ENCODE results near the gene WIZ.
"Not testable (repeated sequence)": the region's sequence is repeated elsewhere in the genome, so short reads cannot be mapped to it uniquely, and the experiment has no call there.

WIZ gene

DNA sequence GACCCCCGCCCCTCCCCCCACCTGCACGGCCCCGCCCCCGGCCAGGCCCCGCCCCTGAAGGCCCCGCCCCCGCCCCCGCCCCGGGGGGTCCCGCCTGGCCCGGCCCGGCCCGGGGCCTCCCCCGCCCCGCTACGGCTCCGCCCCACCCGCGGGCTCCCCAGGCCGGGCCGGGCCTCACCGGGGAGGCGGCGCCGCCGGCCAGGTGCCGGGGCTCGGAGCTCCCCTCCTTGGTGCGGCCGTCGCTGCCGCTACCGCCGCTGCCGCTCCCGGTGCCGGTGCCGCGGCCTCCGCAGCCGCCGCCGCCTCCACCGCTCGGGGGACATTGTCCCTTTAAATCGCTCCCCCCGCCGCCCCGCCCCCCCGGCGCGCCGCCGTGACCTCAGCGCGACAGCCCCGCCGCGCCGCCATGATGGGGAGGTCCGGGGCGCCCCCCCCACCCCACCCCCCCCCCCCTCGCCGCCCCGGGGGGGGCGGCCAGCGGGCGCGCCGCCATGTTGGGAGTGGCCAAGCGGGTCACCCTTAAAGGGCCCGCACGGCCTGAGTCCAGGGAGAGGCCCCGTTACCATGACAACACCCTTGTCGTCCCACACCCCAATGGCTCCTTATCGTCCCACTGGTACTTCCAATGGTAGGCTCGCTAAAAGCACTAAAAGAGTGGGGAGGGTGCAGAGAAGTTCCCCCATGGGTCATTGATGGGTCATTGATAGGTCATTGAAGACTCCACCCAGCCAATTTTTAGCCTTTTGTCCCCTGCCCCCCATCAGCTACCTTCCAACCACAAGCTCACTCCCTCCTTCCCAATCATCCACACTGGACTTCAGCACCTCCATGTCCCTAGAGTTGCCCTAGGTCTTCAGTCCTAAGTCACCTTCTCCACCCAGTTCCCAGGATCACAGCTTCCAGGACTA lies at the start of gene WIZ:
TSS of gene WIZ (minus strand) at position 337 of the 908 bp plus-strand sequence. CDS start 1,649 bp downstream, outside the sequence.
- no peak for DNase-seq

DNA sequence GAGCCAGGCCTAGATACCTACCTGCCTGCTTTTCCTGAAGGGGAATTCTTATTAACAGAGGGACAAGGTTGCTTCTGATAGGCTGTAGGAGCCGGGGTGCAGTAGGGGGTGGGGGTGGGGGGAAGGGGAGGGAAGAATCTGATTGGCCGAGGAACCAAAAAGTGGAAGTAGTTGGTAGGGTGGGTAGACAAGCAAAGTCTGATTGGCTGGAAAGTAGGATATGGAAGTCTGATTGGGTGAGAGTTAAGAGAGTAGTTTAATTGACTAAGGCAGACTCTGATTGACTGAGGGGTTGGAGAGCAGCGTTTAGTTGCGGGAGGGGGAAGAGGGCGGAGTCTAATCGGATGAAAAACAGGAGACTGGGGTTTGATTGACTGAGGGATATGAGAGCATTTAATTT lies 49.2 kb upstream of the WIZ start:
- DNase-seq, result no peak

- DNase-seq, result no peak
Observed at GRCh38 chr19:15498156-15498858, 48.6 kb upstream of the WIZ start.

GRCh38 chr19:15495151-15495550 lies 45.4 kb upstream of the WIZ start:
- no peak for DNase-seq

DNA sequence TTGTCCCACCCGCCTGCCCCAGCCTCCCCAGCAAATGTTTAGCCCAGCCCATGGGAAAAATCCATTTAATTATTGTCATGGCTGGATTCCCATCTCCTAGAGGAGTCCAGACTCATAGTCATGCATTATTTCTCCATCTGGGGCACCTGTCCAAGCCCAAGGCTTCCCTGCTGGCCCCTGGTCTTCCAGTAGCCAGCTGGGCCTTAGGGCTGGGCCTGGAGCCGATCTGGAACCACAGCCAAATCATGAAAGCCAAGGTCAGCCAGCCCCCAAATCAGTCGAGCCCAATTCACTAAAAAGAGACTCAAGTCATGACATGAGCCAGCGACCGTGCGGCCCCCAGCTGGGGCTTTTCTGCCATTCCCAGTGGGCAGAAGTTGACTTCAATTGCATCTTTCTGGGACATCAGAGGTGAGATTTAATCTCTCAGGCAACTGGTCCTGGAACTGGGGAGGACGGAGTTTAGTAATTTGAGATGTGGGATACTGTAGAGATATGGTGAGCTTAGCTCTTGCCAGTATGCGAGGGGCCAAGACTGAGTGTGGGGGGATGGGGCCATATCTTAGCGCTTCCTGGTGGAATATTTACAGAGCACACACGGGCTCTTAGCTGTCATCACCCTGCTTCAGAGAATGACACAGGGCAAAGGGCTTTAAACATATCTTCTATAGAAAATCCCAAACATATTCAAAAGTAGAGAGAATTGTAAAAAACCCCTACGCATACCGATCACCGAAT lies 38.9 kb upstream of the WIZ start:
- no peak for DNase-seq

DNA sequence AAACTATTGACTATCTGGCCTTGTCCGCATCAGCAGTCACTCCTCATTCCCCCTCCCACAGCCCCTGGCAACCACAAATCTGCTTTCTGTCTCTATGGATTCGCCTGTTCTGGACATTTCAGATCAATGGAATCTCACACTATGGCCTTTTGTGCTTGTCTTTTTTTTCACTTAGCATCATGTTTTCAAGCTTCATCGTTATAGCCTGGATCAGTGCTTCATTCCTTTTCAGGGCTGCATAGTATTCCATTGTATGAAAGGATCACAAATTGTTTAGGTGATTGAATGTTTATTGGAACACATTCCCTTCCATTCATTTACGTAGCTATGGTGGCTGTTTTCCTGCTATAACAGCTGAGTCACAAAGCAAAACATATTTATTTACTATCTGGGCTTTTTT lies 37.3 kb upstream of the WIZ start:
- DNase-seq, result no peak

GRCh38 chr19:15485768-15486167 lies 36.0 kb upstream of the WIZ start:
- not testable (repeated sequence) for DNase-seq

DNA sequence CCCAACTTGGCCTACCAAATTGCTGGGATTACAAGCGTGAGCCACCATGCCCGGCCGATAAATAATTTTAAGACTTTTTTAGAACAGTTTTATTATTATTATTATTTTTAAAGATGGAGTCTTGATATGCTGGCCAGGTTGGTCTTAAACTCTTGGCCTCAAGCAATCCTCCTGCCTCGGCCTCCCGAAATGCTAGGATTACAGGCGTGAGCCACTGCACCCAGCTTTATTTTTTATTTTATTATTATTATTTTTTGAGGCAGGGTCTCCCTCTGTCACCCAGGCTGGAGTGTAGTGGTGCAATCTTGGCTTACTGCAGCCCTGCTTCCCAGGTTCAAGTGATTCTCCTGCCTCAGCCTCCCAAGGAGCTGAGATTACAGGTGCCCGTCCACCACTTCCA lies 31.2 kb upstream of the WIZ start:
- not testable (repeated sequence) for DNase-seq

- DNase-seq, result no peak
Observed at GRCh38 chr19:15479391-15480345, 29.9 kb upstream of the WIZ start, which contains the start of gene PGLYRP2. PGLYRP2 (minus strand) TSS chr19:15479501; CDS start chr19:15479371, 130 bp downstream.

GRCh38 chr19:15476325-15476724 lies 26.6 kb upstream of the WIZ start:
- no peak for DNase-seq

DNA sequence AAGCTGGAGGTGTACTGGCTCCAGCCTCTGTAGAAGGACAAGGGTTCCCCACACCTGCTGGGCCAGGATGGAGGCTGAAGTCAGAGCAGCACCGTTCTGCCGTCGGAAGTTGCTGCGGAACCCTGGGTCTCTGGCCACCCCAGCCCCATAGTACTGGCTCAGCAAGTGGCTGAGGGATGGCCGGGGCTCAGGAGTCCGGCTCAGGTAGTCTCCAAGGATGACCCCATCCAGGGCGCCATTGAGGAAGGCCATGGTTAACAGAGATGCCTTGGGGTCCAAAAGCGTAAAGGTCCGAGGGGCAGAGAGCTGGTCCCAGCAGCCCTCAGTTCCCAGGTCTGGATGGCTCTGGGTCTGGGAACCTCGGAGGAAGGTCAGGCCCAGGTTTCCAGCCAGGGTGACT lies 25.9 kb upstream of the WIZ start:
- no peak for DNase-seq

DNA sequence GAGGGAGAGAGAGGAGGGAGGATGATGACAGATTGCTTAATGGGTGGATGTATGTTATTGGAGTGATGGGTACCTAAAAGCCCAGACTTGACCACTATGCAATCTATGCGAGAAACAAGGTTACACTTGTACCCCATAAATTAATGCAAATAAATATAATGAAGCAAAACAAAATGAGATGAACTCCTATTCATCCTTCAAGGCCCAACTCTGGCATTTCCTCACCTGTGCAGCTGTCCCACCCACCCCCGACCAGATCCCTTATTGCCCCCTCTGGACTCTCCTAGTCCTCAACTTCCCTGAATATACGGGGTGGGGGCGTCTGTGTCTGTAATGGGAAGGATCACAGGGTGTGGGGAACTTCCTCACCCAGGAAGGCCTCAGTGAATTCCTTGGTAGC lies 25.4 kb upstream of the WIZ start:
- no peak for DNase-seq

DNA sequence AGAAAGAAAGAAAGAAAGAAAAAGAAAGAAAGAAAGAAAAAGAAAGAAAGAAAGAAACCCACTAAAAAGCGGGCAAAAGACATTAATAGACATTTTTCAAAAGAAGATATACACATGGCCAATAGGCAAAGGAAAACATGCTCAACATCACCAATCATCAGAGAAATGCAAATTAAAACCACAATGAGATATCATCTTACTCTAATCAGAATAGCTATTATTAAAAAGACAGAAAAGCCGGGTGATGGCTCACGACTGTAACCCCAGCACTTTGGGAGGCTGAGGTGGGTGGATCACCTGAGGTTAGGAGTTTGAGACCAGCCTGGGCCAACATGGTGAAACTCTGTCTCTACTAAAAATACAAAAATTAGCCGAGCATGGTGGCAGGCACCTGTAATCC lies 24.1 kb upstream of the WIZ start:
- not testable (repeated sequence) for DNase-seq

- DNase-seq, result no peak
Observed at GRCh38 chr19:15471639-15472101, 21.9 kb upstream of the WIZ start.

- no peak for DNase-seq
Observed at GRCh38 chr19:15469513-15470297, 19.9 kb upstream of the WIZ start.

- DNase-seq, result no peak
Observed at GRCh38 chr19:15468675-15469512, 19.1 kb upstream of the WIZ start.

DNA sequence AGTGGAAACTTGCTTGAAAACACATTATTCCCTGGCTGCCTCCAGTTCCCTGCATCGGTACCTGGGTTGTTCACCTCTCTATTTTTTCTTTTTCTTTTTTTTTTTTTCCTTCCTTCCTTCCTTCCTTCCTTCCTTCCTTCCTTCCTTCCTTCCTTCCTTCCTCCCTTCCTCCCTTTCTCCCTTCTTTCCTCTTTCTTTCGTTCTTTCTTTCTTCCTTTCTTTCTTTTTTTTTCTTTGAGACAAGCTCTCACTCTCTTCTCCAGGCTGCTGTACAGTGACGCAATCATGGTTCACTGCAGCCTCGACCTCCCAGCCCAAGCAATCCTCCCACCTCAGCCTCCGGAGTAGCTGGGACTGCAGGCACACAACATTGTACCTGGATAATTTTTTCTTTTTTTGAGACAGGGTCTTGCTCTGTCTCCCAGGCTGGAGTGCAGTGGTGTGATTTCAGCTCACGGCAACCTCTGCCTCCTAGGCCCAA lies 18.0 kb upstream of the WIZ start:
- no peak for DNase-seq

DNA sequence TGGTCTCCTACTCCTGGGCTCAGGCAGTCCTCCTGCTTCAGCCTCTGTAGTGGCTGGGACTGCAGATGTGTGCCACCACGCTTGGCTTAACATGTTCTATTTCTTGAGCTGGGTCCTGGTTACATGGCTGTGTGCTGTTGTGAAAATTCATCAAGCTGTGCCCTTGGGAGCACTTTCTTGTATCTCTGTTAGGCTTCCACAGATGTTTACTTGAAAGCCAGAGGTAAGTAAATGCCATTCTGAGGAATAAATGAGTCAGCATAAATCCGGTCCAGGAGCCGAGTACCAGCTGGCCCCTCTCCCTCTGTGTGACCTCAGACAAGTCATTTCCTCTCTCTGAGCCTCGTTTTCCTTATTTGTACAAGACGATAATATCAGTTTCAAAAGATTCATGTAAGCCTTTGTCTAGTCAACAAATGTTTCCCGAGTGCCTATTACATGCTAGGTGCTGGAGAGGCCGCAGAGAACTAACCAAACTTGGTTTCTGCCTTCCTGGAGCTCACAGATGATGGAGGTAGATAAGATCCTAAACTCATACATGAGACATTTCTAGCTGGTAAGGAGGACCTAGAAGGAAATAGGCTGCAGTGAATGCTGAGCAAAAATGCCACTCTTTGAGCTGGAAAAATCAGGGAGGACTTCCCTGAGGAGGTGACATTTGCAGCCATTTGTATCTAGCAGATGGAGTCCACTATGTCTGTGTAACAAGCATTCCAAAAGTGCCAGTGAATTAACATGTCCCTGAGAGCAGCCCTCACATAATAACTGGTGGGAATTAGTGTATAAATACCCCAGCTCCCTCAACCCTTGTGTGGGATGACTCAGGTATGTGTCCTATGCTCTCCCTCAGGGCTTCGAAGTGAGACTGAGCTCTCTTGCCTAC lies 17.3 kb upstream of the WIZ start:
- DNase-seq, result no peak
